OCI-LY7 (cell line): Measurements from ENCODE around the gene KCTD2. TPM values are rescaled to one million over a fixed set of nuclear protein-coding genes. Genes with fewer than 3 reads are reported as not detected.

Experiments used
- BruUV-seq: library from RNA; stranded (reverse); fragments of 400-500 nt; replicated peaks from 2 replicates; lab custom pipeline; 2021; lab: Mats Ljungman, UMichigan
- CTCF ChIA-PET: fragments of 300-600 bp; sonication (Branson Sonifier 250); formaldehyde crosslinking; loops from one replicate; lab custom pipeline; 2022; ENCODE audit warnings: antibody characterized with exemption; ENCODE audit not compliant: unreplicated experiment; lab: Charles Lee
- POLR2A ChIA-PET: fragments of 300-600 bp; sonication (Branson Sonifier 250); formaldehyde crosslinking; loops from one replicate; lab custom pipeline; 2022; ENCODE audit warnings: antibody characterized with exemption; lab: Charles Lee
- DNase-seq: peaks from one replicate; pipeline ENCODE4 v3.0.0-alpha.2; 2015; ENCODE audit warnings: low spot score
- H2AFZ ChIP-seq: fragments of 200-600 bp; sonication (generic), shearing (Covaris generic); 2 replicates; pipeline ENCODE4 v1.6.1; 2014; ENCODE audit warnings: mild to moderate bottlenecking, antibody characterized with exemption, low read length, moderate library complexity
- H3K27ac ChIP-seq: fragments of 200-600 bp; sonication (generic); 2 replicates; pipeline ENCODE4 v1.5.1; 2014; ENCODE audit warnings: mixed run types, low read depth, mild to moderate bottlenecking, moderate library complexity, low read length, inconsistent platforms; ENCODE audit not compliant: poor library complexity, severe bottlenecking
- H3K36me3 ChIP-seq: fragments of 200-600 bp; sonication (generic); 2 replicates; pipeline ENCODE4 v1.6.1; 2014; ENCODE audit warnings: mild to moderate bottlenecking, antibody characterized with exemption, low read length, moderate library complexity, mixed read lengths; ENCODE audit not compliant: insufficient read depth
- H3K4me1 ChIP-seq: fragments of 200-600 bp; sonication (generic); 2 replicates; pipeline ENCODE4 v1.5.1; 2014; ENCODE audit warnings: mild to moderate bottlenecking, low read length; ENCODE audit not compliant: insufficient read depth, poor library complexity, severe bottlenecking
- H3K4me2 ChIP-seq: fragments of 200-600 bp; sonication (generic); 2 replicates; pipeline ENCODE4 v1.6.1; 2014; ENCODE audit warnings: mild to moderate bottlenecking, low read length
- H3K4me3 ChIP-seq: fragments of 200-600 bp; sonication (generic); 2 replicates; pipeline ENCODE4 v1.5.1; 2014; ENCODE audit warnings: mild to moderate bottlenecking, low read depth, low read length; ENCODE audit not compliant: poor library complexity, severe bottlenecking
- H3K79me2 ChIP-seq: fragments of 200-600 bp; sonication (generic); 2 replicates; pipeline ENCODE4 v1.6.1; 2016; ENCODE audit warnings: low read depth, mild to moderate bottlenecking, low read length, moderate library complexity, mixed read lengths; ENCODE audit not compliant: insufficient read depth
- H3K9me2 ChIP-seq: fragments of 200-600 bp; sonication (generic); 2 replicates; pipeline ENCODE4 v1.6.1; 2016; ENCODE audit warnings: mild to moderate bottlenecking, low read length, mixed read lengths; ENCODE audit not compliant: insufficient read depth
- H3K9me3 ChIP-seq: fragments of 200-600 bp; sonication (generic); 2 replicates; pipeline ENCODE4 v1.6.1; 2014; ENCODE audit warnings: mild to moderate bottlenecking, mixed run types, low read length, mixed read lengths
- H4K20me1 ChIP-seq: fragments of 200-600 bp; sonication (generic); 2 replicates; pipeline ENCODE4 v1.6.1; 2014; ENCODE audit warnings: mild to moderate bottlenecking, antibody characterized with exemption, low read length, moderate library complexity, mixed read lengths; ENCODE audit not compliant: insufficient read depth
- CTCF ChIP-seq: fragments of 200-600 bp; sonication (generic); conservative IDR thresholded peaks from 2 replicates; pipeline ENCODE4 v1.5.1; 2014; ENCODE audit warnings: mild to moderate bottlenecking, antibody characterized with exemption, low read length, moderate library complexity, mixed read lengths
- EZH2phosphoT487 ChIP-seq: fragments of 200-600 bp; sonication (generic); IDR thresholded peaks from 2 replicates; pipeline ENCODE4 v1.6.1; 2018; ENCODE audit warnings: low read depth, borderline replicate concordance, mild to moderate bottlenecking, mixed run types, antibody characterized with exemption, low read length, moderate library complexity, mixed read lengths
- intact Hi-C: fragments of 100-400 bp; cut with micrococcal nuclease; formaldehyde crosslinking; loops from one replicate; pipeline ENCODE4 v1.10.0; 2022; ENCODE audit not compliant: unreplicated experiment
- total RNA-seq, 2 experiments: library from RNA; depleted of rRNA in 1 of 2; stranded (reverse); fragments of >200 nt in 1 of 2; shearing (Covaris generic) in 1 of 2; gene quantifications; 2 replicates each; pipeline ENCODE4 v1.2.3, GENCODE V29; 2014 to 2022

Gene KCTD2
- total RNA-seq, 2 experiments from 2014 or later, result 21.0 to 29.8 TPM

GRCh38 chr17:75079023-75079373 lies 32.0 kb downstream of the KCTD2 start:
- Histone ChIP-seq H3K9me2 (no peaks in the 10 kb centered on the region), H3K4me3 (no peak overlapping the region), H2AFZ (no peak overlapping the region), H3K36me3 (no peaks in the 10 kb centered on the region), H3K79me2 (no peaks in the 10 kb centered on the region), H3K4me2 (no peak overlapping the region), H3K9me3 (no peaks in the 10 kb centered on the region), H3K4me1 (no peaks in the 10 kb centered on the region), H3K27ac (no peak overlapping the region), H4K20me1 (no peaks in the 10 kb centered on the region)
- intact Hi-C loops, result no loop called here
- DNase-seq, result no peak
- no TSS peak for BruUV-seq
- ChIA-PET POLR2A (no interaction called here), CTCF (no interaction called here)
- TF ChIP-seq EZH2phosphoT487, result no peak
- no peak for TF ChIP-seq CTCF

- Histone ChIP-seq H3K9me2 (no peaks in the 10 kb centered on the region), H3K36me3 (no peaks in the 10 kb centered on the region), H3K27ac (no peak overlapping the region), H3K9me3 (no peaks in the 10 kb centered on the region), H3K79me2 (no peaks in the 10 kb centered on the region), H4K20me1 (no peaks in the 10 kb centered on the region), H3K4me1 (no peaks in the 10 kb centered on the region), H2AFZ (no peak overlapping the region), H3K4me3 (no peak overlapping the region), H3K4me2 (no peak overlapping the region)
- ChIA-PET POLR2A (interaction anchor here (0.6 to 1.6 kb wide), 3 partner anchors 12 to 69 kb away, joined by 3 read pairs; no protein-coding TSS in a partner anchor), CTCF (no interaction called here)
- BruUV-seq, result no TSS peak
- intact Hi-C loops, result no loop called here
- no peak for DNase-seq
- TF ChIP-seq CTCF (no peak), EZH2phosphoT487 (no peak)
Observed at GRCh38 chr17:75081611-75082540, 34.9 kb downstream of the KCTD2 start.

GRCh38 chr17:75082683-75083082 lies 35.7 kb downstream of the KCTD2 start:
- Histone ChIP-seq H3K79me2 (no peaks in the 10 kb centered on the region), H3K36me3 (no peaks in the 10 kb centered on the region), H4K20me1 (no peaks in the 10 kb centered on the region), H3K27ac (no peak overlapping the region), H2AFZ (no peak overlapping the region), H3K9me2 (no peaks in the 10 kb centered on the region), H3K4me2 (no peak overlapping the region), H3K4me1 (peaks cover 5% of the 10 kb centered on the region), H3K4me3 (no peak overlapping the region), H3K9me3 (no peaks in the 10 kb centered on the region)
- CTCF ChIA-PET, result no interaction called here
- BruUV-seq, result no TSS peak
- POLR2A ChIA-PET, result no interaction called here
- intact Hi-C loops, result no loop called here
- TF ChIP-seq EZH2phosphoT487 (no peak), CTCF (no peak)
- DNase-seq, result no peak
